HepG2 (cell line): ENCODE measurements around the gene DTYMK.

ENCODE experiments used
- BRD4 ChIP-seq: sonication (generic); formaldehyde crosslinking; IDR thresholded peaks from 2 replicates; pipeline ENCODE4 v1.4.0; 2020; ENCODE audit warnings: missing genetic modification reagents
- HOXA5 ChIP-seq: sonication (generic); formaldehyde crosslinking; IDR thresholded peaks from 2 replicates; pipeline ENCODE4 v1.4.0; 2020; ENCODE audit warnings: missing genetic modification reagents
- MEF2D ChIP-seq: sonication (generic); formaldehyde crosslinking; IDR thresholded peaks from 2 replicates; pipeline ENCODE4 v1.5.1; 2020; ENCODE audit warnings: mild to moderate bottlenecking, missing genetic modification reagents
- POGZ ChIP-seq: sonication (generic); formaldehyde crosslinking; IDR thresholded peaks from 2 replicates; pipeline ENCODE4 v1.4.0; 2020; ENCODE audit warnings: mild to moderate bottlenecking, missing genetic modification reagents
- SIN3A ChIP-seq: IDR thresholded peaks from 2 replicates; pipeline ENCODE4 v1.6.1; 2011; ENCODE audit warnings: low read depth, mild to moderate bottlenecking, control low read depth, low read length, borderline replicate concordance
- TEAD2 ChIP-seq: sonication (generic); formaldehyde crosslinking; IDR thresholded peaks from 2 replicates; pipeline ENCODE4 v1.9.0; 2021; ENCODE audit warnings: missing genetic modification reagents
- TGIF2 ChIP-seq: IDR thresholded peaks from 2 replicates; pipeline ENCODE4 v1.6.1; 2016; ENCODE audit warnings: control low read depth, missing compliant biosample characterization
- ZBTB8A ChIP-seq: sonication (generic); formaldehyde crosslinking; IDR thresholded peaks from 2 replicates; pipeline ENCODE4 v1.4.0; 2020; ENCODE audit warnings: mild to moderate bottlenecking, low read depth, missing genetic modification reagents, borderline replicate concordance
- ZNF326 ChIP-seq: sonication (generic); formaldehyde crosslinking; IDR thresholded peaks from 2 replicates; pipeline ENCODE4 v1.4.0; 2020; ENCODE audit warnings: missing genetic modification reagents, borderline replicate concordance
- TF ChIP-seq, protein P1 (sequence below): IDR thresholded peaks from 2 replicates; pipeline ENCODE4 v1.6.1; 2012; ENCODE audit warnings: low read length, improper control_type of control experiment
- TF ChIP-seq, protein P2 (sequence below): sonication (generic); formaldehyde crosslinking; IDR thresholded peaks from 2 replicates; pipeline ENCODE4 v1.5.0; 2020; ENCODE audit warnings: mild to moderate bottlenecking, missing genetic modification reagents, moderate library complexity
- TF ChIP-seq, protein P3 (sequence below): sonication (generic); formaldehyde crosslinking; IDR thresholded peaks from 2 replicates; pipeline ENCODE4 v1.4.0; 2020; ENCODE audit warnings: missing genetic modification reagents
- TF ChIP-seq, protein P4 (sequence below): IDR thresholded peaks from 2 replicates; pipeline ENCODE4 v1.6.1; 2016; ENCODE audit warnings: missing biosample characterization, missing genetic modification reagents, low read depth
- TF ChIP-seq, protein P5 (sequence below): sonication (generic); formaldehyde crosslinking; conservative IDR thresholded peaks from 2 replicates; pipeline ENCODE4 v1.4.0; 2020; ENCODE audit warnings: missing genetic modification reagents

DNA sequence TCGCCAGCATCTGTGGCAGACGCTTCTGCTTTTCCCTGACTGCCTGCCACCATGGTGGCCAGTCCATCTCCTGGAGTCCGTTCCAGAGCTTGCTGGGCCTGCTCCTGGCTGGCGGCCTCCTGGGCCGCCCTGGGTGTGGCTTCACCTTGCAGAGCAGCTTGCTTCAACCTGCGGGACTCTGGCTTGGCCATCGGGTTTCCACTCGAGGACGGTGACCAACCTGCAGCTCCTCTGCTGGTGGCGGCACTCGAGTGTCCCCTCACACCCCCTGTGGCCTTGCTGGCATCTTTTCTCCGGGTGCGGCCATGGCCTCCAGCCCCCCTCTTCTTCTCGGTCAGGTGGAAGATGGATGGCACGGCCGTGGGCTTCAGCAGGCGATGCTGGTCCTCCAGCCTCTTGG lies 53.1 kb downstream of the DTYMK start:
- TF ChIP-seq, protein P1, sequence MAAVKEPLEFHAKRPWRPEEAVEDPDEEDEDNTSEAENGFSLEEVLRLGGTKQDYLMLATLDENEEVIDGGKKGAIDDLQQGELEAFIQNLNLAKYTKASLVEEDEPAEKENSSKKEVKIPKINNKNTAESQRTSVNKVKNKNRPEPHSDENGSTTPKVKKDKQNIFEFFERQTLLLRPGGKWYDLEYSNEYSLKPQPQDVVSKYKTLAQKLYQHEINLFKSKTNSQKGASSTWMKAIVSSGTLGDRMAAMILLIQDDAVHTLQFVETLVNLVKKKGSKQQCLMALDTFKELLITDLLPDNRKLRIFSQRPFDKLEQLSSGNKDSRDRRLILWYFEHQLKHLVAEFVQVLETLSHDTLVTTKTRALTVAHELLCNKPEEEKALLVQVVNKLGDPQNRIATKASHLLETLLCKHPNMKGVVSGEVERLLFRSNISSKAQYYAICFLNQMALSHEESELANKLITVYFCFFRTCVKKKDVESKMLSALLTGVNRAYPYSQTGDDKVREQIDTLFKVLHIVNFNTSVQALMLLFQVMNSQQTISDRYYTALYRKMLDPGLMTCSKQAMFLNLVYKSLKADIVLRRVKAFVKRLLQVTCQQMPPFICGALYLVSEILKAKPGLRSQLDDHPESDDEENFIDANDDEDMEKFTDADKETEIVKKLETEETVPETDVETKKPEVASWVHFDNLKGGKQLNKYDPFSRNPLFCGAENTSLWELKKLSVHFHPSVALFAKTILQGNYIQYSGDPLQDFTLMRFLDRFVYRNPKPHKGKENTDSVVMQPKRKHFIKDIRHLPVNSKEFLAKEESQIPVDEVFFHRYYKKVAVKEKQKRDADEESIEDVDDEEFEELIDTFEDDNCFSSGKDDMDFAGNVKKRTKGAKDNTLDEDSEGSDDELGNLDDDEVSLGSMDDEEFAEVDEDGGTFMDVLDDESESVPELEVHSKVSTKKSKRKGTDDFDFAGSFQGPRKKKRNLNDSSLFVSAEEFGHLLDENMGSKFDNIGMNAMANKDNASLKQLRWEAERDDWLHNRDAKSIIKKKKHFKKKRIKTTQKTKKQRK: no peak
- TF ChIP-seq ZNF326 (CRISPR knock-in tag) (no peak), MEF2D (no peak), TGIF2 (CRISPR knock-in tag) (no peak), HOXA5 (CRISPR knock-in tag) (no peak), ZBTB8A (CRISPR knock-in tag) (no peak), POGZ (CRISPR knock-in tag) (no peak), TEAD2 (CRISPR knock-in tag) (no peak), SIN3A (no peak), BRD4 (CRISPR knock-in tag) (no peak)
- TF ChIP-seq, protein P2, sequence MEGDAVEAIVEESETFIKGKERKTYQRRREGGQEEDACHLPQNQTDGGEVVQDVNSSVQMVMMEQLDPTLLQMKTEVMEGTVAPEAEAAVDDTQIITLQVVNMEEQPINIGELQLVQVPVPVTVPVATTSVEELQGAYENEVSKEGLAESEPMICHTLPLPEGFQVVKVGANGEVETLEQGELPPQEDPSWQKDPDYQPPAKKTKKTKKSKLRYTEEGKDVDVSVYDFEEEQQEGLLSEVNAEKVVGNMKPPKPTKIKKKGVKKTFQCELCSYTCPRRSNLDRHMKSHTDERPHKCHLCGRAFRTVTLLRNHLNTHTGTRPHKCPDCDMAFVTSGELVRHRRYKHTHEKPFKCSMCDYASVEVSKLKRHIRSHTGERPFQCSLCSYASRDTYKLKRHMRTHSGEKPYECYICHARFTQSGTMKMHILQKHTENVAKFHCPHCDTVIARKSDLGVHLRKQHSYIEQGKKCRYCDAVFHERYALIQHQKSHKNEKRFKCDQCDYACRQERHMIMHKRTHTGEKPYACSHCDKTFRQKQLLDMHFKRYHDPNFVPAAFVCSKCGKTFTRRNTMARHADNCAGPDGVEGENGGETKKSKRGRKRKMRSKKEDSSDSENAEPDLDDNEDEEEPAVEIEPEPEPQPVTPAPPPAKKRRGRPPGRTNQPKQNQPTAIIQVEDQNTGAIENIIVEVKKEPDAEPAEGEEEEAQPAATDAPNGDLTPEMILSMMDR (CRISPR knock-in tag): no peak
- TF ChIP-seq, protein P3, sequence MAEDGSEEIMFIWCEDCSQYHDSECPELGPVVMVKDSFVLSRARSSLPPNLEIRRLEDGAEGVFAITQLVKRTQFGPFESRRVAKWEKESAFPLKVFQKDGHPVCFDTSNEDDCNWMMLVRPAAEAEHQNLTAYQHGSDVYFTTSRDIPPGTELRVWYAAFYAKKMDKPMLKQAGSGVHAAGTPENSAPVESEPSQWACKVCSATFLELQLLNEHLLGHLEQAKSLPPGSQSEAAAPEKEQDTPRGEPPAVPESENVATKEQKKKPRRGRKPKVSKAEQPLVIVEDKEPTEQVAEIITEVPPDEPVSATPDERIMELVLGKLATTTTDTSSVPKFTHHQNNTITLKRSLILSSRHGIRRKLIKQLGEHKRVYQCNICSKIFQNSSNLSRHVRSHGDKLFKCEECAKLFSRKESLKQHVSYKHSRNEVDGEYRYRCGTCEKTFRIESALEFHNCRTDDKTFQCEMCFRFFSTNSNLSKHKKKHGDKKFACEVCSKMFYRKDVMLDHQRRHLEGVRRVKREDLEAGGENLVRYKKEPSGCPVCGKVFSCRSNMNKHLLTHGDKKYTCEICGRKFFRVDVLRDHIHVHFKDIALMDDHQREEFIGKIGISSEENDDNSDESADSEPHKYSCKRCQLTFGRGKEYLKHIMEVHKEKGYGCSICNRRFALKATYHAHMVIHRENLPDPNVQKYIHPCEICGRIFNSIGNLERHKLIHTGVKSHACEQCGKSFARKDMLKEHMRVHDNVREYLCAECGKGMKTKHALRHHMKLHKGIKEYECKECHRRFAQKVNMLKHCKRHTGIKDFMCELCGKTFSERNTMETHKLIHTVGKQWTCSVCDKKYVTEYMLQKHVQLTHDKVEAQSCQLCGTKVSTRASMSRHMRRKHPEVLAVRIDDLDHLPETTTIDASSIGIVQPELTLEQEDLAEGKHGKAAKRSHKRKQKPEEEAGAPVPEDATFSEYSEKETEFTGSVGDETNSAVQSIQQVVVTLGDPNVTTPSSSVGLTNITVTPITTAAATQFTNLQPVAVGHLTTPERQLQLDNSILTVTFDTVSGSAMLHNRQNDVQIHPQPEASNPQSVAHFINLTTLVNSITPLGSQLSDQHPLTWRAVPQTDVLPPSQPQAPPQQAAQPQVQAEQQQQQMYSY (CRISPR knock-in tag): no peak
- TF ChIP-seq, protein P4, sequence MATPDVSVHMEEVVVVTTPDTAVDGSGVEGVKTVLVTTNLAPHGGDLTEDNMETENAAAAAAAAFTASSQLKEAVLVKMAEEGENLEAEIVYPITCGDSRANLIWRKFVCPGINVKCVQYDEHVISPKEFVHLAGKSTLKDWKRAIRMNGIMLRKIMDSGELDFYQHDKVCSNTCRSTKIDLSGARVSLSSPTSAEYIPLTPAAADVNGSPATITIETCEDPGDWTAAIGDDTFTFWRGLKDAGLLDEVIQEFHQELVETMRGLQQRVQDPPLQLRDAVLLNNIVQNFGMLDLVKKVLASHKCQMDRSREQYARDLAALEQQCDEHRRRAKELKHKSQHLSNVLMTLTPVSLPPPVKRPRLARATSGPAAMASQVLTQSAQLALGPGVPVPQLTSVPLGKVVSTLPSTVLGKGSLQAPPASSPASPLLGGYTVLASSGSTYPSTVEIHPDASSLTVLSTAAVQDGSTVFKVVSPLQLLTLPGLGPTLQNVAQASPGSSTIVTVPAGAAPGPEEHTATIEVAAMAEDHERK: no peak
- TF ChIP-seq, protein P5, sequence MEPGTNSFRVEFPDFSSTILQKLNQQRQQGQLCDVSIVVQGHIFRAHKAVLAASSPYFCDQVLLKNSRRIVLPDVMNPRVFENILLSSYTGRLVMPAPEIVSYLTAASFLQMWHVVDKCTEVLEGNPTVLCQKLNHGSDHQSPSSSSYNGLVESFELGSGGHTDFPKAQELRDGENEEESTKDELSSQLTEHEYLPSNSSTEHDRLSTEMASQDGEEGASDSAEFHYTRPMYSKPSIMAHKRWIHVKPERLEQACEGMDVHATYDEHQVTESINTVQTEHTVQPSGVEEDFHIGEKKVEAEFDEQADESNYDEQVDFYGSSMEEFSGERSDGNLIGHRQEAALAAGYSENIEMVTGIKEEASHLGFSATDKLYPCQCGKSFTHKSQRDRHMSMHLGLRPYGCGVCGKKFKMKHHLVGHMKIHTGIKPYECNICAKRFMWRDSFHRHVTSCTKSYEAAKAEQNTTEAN (CRISPR knock-in tag): no peak
